Stimulated activated CD4-positive, alpha-beta T cell treated with anti-CD3 and anti-CD28 coated beads, Interleukin-12 subunit alpha, Interleukin-12 subunit beta, amount 100 ng/mL, for 4 hours (primary cell): ENCODE data around the gene SKP1.
"Not testable (repeated sequence)": the region's sequence is repeated elsewhere in the genome, so short reads cannot be mapped to it uniquely, and the experiment has no call there.

Source experiments
- DNase-seq: peaks from one replicate; pipeline ENCODE4 v3.0.0-alpha.2; 2020

Gene SKP1

DNA sequence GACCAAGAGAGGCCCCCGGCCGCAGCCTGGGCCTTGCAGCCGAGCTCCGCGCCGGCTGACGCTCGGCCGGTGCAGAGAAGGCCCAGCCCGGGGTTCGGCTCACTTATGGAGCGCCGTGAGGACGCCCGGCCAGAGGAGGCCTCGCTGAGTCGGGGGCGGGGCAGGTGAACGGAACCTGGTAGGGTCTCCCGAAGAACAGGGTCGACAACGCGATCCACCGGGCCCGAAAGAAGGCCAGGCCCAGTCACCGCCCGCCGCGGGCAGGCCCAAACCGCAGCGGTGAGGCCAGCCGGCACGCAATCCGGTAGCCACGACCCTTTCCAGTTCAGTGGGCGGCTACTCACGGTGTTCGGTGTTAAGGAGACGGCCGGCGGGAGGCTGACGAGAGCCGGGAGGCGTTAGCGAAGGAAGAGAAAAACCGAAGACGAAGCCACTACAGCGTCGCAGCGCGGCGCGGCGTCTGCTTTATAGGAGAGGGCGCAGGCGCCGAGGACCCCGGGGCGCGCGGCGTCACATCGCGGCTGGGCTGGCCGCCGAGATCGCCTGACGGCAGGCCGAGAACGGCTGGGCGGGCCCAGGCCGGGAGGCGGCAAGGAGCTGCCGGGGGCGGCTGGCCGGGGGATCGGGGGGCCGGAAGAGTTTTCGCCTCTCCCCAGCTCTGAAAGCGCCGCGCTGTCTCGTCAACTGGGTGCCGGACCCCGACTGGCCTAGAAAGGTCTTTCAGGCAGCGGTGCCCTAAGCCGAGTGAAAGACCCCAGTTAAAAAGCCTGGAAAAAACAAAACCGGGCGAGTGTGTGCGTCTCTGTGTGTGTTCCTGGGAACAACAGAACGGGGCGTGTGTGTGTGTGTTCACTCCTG lies at the start of gene SKP1:
Gene SKP1, minus strand, starts transcription at position 440 of the 858 bp plus-strand sequence. CDS start 2,928 bp downstream, outside the sequence.
- DNase-seq = peak; percentile 83

DNA sequence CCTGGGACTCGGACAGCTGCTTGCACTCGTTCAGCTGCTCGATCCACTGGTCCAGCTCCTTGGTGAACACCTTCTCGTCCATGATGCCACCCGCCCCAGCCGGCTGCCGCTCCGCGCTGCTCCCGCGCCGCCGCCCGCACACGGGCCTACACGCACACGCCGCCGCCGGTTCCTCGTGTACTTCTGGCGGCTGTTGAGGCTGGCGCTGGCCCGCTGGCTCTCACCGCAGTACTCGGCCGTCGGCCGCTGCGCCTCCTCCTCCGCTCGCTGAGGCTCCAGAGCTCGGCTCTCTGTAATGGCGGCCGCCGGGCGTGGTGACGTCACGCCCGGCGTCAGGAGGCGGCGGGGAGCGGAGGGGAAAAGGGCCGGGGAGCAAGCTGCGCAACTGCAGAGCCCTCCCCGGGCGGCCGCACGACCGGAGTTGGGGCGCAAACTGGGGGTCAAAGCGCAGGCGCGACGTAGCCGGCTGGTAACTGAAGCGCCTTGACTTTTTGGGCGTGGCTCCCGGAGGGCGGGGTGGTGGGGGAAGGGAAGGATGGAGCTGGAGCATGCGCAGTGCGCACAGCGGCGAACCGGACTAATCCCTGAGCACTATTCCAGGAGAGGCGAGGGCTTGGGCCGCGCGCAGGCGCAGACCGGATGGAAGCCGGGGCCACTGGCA lies 49.2 kb upstream of the SKP1 start, which contains the start of gene PPP2CA:
Gene PPP2CA, minus strand, starts transcription at position 294 of the 661 bp plus-strand sequence. Its CDS starts 212 bp downstream, at position 82.
- peak; percentile 99 for DNase-seq

GRCh38 chr5:134224888-134225779 lies 48.4 kb upstream of the SKP1 start:
- DNase-seq = peak; percentile 59

DNA sequence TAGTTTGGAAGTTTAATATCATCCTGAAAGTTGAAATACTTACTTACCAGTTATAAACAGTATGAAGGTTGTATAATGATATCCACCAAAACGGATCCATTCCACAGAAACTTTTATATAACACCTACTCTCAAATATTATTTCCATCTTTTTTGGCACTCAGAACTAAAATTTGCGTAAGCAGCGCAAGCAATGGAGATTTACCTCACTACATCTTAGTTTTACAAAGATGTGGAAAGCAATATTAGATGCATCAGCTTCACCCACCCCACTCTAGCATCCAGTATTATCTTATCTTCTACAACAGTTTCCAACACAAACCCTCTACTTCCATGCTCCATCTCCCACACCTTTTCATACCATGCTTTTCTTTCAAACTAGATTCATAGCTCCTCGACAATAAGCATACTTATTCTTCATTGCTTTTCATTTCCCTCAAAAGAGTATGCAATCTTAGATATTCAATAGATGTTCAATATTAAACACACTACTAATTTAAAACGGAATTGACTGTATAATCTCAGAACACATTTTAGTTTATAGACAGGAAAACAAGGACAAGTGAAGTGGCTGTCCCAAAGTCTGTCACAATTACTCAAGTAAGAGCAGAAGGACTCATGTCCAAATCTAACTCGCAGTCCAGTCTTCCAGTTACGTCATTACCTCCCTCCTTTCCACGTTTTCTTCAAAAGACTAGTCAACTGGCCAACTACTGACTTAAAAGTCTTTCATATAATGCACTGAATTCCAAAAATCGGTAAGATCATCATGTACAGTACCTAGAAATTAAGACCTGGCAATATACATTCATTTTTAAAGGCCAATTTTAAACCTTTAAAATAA lies 46.9 kb upstream of the SKP1 start:
- DNase-seq = no peak

- DNase-seq = not testable (repeated sequence)
Measured at GRCh38 chr5:134221690-134222089, 44.9 kb upstream of the SKP1 start.

DNA sequence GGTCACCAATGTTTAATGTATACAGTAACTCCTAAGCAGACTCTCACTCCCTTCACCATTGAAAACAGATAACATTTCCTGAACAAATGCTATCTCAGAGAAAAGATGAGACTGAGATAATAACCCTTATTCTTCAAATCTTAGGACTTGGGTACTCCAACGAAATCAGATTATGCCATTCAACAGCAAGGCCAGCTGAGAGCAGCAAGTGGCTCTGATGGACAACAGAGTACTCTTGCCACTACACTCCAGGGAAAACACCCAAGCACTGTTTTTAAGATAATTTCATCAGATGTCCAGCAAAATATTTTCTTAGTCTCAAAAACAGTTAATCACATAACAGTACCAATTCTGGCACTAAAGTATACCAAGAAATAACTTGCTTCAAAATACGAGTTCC lies 39.0 kb upstream of the SKP1 start:
- DNase-seq = no peak

- not testable (repeated sequence) for DNase-seq
Measured at GRCh38 chr5:134211263-134212031, 34.7 kb upstream of the SKP1 start.

- no peak for DNase-seq
Measured at GRCh38 chr5:134209477-134210245, 32.9 kb upstream of the SKP1 start.

GRCh38 chr5:134207696-134208095 lies 30.9 kb upstream of the SKP1 start:
- DNase-seq = no peak

DNA sequence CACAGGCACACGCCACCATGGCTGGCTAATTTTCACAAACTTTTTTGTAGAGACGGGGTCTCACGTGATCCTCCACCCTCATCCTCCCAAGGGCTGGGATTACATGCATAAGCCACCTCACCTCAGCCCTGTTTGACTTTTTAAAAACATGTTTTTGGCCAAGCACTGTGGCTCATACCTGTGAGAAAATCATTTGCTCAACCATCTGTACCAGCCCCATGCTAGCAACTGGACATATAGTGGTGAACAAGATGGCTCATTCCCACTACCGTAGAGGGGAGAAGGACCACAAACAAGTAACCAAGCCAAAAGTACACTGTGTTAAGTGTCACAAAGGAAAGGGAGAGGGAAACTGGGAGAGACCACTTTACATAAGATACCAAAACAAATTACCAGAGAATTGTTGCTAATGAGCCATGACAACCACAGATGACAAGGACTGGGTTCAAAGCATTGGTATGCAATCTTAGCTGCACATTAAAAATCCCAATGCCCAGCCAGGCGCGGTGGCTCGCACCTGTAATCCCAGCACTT lies 29.9 kb upstream of the SKP1 start:
- DNase-seq = no peak

DNA sequence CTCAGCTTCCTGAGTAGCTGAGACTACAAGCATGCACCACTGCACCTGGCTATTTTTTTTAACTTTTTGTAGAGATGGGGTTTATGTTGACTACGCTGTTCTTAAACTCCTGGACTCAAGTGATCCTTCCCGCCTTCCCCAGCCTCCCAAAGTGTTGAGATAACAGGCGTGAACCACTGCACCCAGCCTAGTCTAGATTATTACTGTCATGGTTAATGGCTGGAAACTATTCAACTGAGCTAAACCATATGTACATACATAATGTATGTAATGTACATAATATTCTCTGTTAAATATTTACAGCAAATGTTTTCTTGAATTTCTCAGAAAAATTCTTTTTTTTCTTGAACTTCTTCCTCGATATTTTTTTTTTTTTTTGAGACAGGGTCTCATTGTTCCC lies 27.8 kb upstream of the SKP1 start:
- no peak for DNase-seq

DNA sequence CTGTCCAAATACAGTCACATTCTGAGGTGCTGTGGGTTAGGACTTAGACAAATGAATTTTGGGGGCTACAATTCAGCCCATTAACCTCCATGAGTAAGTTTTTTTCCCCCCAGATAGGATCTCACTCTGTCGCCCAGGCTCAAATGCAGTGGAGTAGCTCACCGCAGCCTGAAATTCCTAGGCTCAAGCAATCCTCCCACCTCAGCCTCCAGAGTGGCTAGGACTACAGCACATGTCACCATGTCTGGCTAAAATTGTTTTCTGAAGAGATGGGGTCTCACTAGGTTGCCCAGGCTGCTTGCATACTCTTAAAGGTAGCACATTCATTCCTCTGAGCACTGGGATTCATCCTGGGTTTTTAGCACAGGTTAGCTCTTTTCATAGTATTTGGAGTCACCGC lies 26.9 kb upstream of the SKP1 start:
- no peak for DNase-seq

- no peak for DNase-seq
Measured at GRCh38 chr5:134195666-134196065, 18.9 kb upstream of the SKP1 start.

DNA sequence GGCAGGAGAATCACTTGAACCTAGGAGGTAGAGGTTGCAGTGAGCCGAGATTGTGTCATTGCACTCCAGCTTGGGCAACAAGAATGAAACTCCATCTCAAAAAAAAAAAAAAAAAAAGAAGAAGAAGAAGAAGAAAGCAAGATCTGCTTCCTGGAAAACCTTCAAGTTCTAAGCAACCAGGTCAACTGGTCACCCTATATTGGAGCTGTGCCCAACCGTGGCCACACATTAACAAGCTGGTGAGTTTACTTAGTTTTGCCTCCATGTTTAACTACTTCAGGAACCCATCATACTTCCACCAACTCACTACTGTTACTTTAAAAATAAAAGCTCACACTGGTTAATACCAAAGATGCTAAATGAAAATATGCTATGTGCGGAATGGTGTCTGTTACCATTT lies 12.3 kb upstream of the SKP1 start:
- DNase-seq = no peak

DNA sequence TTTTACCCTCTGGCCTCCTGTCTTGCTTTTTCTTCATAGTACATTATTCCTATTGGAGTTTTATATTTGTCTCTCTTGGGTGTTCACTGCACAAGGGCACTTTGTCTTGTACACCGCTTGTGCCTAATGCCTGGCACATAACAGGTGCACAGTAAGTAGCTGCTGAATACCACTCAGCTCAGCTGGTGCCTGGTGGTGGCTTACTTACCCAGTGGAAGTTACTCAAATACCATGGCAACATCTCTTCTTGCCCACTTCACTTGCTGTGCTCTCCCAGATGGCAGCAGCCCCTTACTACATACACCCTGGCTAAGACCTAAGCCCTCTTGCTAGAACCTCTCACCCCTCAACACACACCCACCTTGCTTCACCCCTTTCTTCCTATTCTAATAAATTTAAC lies 11.3 kb upstream of the SKP1 start:
- no peak for DNase-seq

DNA sequence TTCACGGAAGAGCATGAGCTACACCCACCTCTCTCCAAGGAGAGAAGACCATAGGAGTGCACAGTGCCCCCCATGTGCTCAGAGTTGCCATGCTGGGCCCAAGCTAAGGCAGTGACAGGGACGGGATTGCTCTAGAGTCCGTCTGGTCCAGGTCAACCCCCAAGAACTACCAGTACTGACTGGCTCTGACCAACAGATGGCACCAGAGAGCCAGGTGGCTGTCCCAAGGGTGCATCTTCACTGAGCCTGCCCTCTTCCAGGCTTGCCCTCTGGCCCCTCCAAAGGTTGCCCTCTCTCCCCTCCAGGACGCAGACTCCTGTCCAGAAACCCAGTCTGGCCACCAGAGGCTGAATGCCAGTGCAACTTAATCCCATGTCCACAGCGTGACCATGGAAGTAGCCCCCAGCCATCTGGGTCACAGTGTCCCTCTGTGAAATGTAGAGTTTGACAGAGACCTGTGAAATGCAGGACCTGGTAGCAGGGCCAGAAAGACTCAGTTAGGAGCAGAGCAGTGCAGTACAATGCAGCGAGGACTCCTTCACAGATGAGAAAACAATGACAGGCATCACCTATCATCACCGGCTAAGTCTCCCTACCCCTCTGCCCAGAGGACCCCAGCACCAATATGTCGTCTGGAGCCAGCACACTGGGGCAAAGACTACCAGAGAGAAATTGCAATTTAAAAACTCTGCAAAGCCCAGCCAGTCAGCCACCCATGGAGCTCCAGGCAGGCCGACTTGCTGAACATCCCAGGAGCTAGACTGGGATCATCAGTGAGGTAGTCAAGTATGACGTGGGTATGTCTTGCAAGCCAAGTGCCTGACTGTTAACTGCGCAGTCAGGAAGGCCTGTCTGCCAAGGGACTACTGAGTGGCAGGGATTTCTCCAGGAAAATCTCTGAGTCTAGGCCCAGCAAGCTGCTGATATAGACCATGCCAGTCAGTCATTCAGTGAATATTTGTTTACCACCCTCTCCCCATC lies 7.7 kb upstream of the SKP1 start:
- peak; percentile 63 for DNase-seq

GRCh38 chr5:134183481-134183880 lies 6.7 kb upstream of the SKP1 start:
- DNase-seq = no peak

GRCh38 chr5:134178096-134178419 lies 1.3 kb upstream of the SKP1 start:
- DNase-seq = no peak
